Liver (tissue), 9 donors: ENCODE results near the gene CREBBP. TPM values are rescaled to one million over a fixed set of nuclear protein-coding genes. Genes with fewer than 3 reads are reported as not detected.
A peak's percentile ranks its signal among the peaks of the same experiment; 100 is the strongest.
"Not testable (repeated sequence)": the region's sequence is repeated elsewhere in the genome, so short reads cannot be mapped to it uniquely, and the experiment has no call there.

Source experiments
- DNase-seq: peaks from one replicate; pipeline ENCODE4 v3.0.0-alpha.2; 2017; ENCODE audit warnings: low spot score
- H3K27ac ChIP-seq, 2 donors: one replicate each; pipeline ENCODE4 v1.7.0; 2013; ENCODE audit warnings: inconsistent platforms in 2 of 2, low read length in 2 of 2, control low read depth in 1 of 2, low read depth in 1 of 2, mild to moderate bottlenecking in 1 of 2
- H3K27me3 ChIP-seq, 4 donors: one replicate each; pipeline versions ENCODE4 v1.6.1 to v1.7.0; 2013; ENCODE audit warnings: low read length in 3 of 4, inconsistent platforms in 1 of 4, mild to moderate bottlenecking in 1 of 4, moderate library complexity in 1 of 4; ENCODE audit not compliant: control insufficient read depth in 4 of 4, insufficient read depth in 4 of 4
- H3K36me3 ChIP-seq, 4 donors: one replicate each; pipeline versions ENCODE4 v1.6.1 to v1.7.0; 2013; ENCODE audit warnings: low read length in 3 of 4, mild to moderate bottlenecking in 3 of 4, low read depth in 1 of 4, moderate library complexity in 1 of 4; ENCODE audit not compliant: control insufficient read depth in 4 of 4, insufficient read depth in 3 of 4
- H3K4me1 ChIP-seq, 4 donors: one replicate each; pipeline versions ENCODE4 v1.6.1 to v1.7.0; 2013; ENCODE audit warnings: low read length in 3 of 4, mild to moderate bottlenecking in 3 of 4, moderate library complexity in 1 of 4; ENCODE audit not compliant: control insufficient read depth in 4 of 4, insufficient read depth in 4 of 4
- H3K4me3 ChIP-seq, 3 donors: one replicate each; pipeline versions ENCODE4 v1.6.1 to v1.7.0; 2013; ENCODE audit warnings: low read length in 3 of 3, control low read depth in 1 of 3, low read depth in 1 of 3, mild to moderate bottlenecking in 1 of 3
- H3K9ac ChIP-seq, 2 donors: one replicate each; pipeline ENCODE4 v1.7.0; 2013; ENCODE audit warnings: low read length in 2 of 2, mild to moderate bottlenecking in 2 of 2, moderate library complexity in 2 of 2, control low read depth in 1 of 2, low read depth in 1 of 2
- H3K9me3 ChIP-seq, 4 donors: one replicate each; pipeline versions ENCODE4 v1.6.1 to v1.7.0; 2013; ENCODE audit warnings: low read length in 3 of 4; ENCODE audit not compliant: control insufficient read depth in 4 of 4
- ATF3 ChIP-seq: IDR thresholded peaks from 2 replicates; pipeline ENCODE4 v1.6.1; 2016; ENCODE audit warnings: antibody characterized with exemption
- CTCF ChIP-seq: fragments of 150-350 bp; IDR thresholded peaks from 2 replicates; pipeline ENCODE4 v1.5.1; 2017; ENCODE audit warnings: improper control_type of control experiment, low read depth, low read length; ENCODE audit not compliant: missing input control
- EGR1 ChIP-seq, 2 donors: IDR thresholded peaks; 2 replicates each; pipeline ENCODE4 v1.6.1; 2016 to 2018; ENCODE audit warnings: antibody characterized with exemption in 2 of 2, low read depth in 2 of 2
- FOXA1 ChIP-seq: IDR thresholded peaks from 2 replicates; pipeline ENCODE4 v1.6.1; 2016; ENCODE audit warnings: antibody characterized with exemption
- FOXA2 ChIP-seq: IDR thresholded peaks from 2 replicates; pipeline ENCODE4 v1.6.1; 2016; ENCODE audit warnings: antibody characterized with exemption
- HNF4A ChIP-seq, 2 donors: conservative IDR thresholded peaks; 2 replicates each; pipeline ENCODE4 v1.6.1; 2016; ENCODE audit warnings: antibody characterized with exemption in 2 of 2, mild to moderate bottlenecking in 2 of 2
- HNF4G ChIP-seq: IDR thresholded peaks from 2 replicates; pipeline ENCODE4 v1.6.1; 2016; ENCODE audit warnings: antibody characterized with exemption
- JUND ChIP-seq, 2 donors: IDR thresholded peaks; 2 replicates each; pipeline ENCODE4 v1.6.1; 2016; ENCODE audit warnings: antibody characterized with exemption in 2 of 2
- MAX ChIP-seq: IDR thresholded peaks from 2 replicates; pipeline ENCODE4 v1.6.1; 2016; ENCODE audit warnings: antibody characterized with exemption
- NR2F2 ChIP-seq: IDR thresholded peaks from 2 replicates; pipeline ENCODE4 v1.6.1; 2016; ENCODE audit warnings: antibody characterized with exemption
- RAD21 ChIP-seq, 2 donors: IDR thresholded peaks; 2 replicates each; pipeline ENCODE4 v1.6.1; 2016; ENCODE audit warnings: antibody characterized with exemption in 2 of 2, mild to moderate bottlenecking in 2 of 2
- REST ChIP-seq: IDR thresholded peaks from 2 replicates; pipeline ENCODE4 v1.6.1; 2016; ENCODE audit warnings: antibody characterized with exemption, mild to moderate bottlenecking
- RXRA ChIP-seq, 2 donors: IDR thresholded peaks; 2 replicates each; pipeline ENCODE4 v1.6.1; 2017 to 2018; ENCODE audit warnings: antibody characterized with exemption in 2 of 2, mild to moderate bottlenecking in 1 of 2
- SP1 ChIP-seq: IDR thresholded peaks from 2 replicates; pipeline ENCODE4 v1.6.1; 2018; ENCODE audit warnings: antibody characterized with exemption, mild to moderate bottlenecking
- TAF1 ChIP-seq: conservative IDR thresholded peaks from 2 replicates; pipeline ENCODE4 v1.6.1; 2016; ENCODE audit warnings: antibody characterized with exemption, mild to moderate bottlenecking
- YY1 ChIP-seq: IDR thresholded peaks from 2 replicates; pipeline ENCODE4 v1.6.1; 2016; ENCODE audit warnings: antibody characterized with exemption, mild to moderate bottlenecking
- ZBTB33 ChIP-seq: IDR thresholded peaks from 2 replicates; pipeline ENCODE4 v1.6.1; 2016; ENCODE audit warnings: antibody characterized with exemption
- WGBS: extraction: QIAGEN DNeasy Blood & Tissue Kit; methylation state at CpG from one replicate; pipeline ENCODE4 v1.1.7; 2013; 5-methylcytosine and 5-hydroxymethylcytosine counted together
- polyA plus RNA-seq, 2 donors: library from polyadenylated mRNA; stranded (reverse) in 1 of 2; unstranded in 1 of 2; fragments of 200-250 nt in 1 of 2; fragments of >200 nt in 1 of 2; fragmentation: Nextera tagmentation in 1 of 2; extraction: Ambion mirVana in 1 of 2; gene quantifications; one replicate each; pipeline versions ENCODE4 v1.2.1 to v1.2.3, GENCODE V29; 2013 to 2015
- total RNA-seq, 2 donors: library from RNA; depleted of rRNA; stranded (reverse); fragments of >200 nt; gene quantifications; one replicate each; pipeline ENCODE4 v1.2.3, GENCODE V29; 2014
- donor health status: healthy.
- donor health status: healthy.
- donor health status: healthy.
- donor health status: healthy.
- donor health status: healthy.

The CREBBP gene
- total and polyA plus RNA-seq, 4 donors = 7.0 to 25.8 (median 19.5) TPM

GRCh38 chr16:3912373-3912772 lies 31.9 kb upstream of the CREBBP start (continued):
- TF ChIP-seq ZBTB33 = no peak
- TF ChIP-seq TAF1 = no peak
- TF ChIP-seq YY1 = no peak
- no peak for TF ChIP-seq HNF4G
- no peak for TF ChIP-seq NR2F2

GRCh38 chr16:3911741-3912140 lies 31.2 kb upstream of the CREBBP start:
- H3K36me3 ChIP-seq, DNase-seq, H3K27ac ChIP-seq, H3K27me3 ChIP-seq, H3K4me3 ChIP-seq, H3K9me3 ChIP-seq, H3K4me1 ChIP-seq, H3K9ac ChIP-seq: not testable (repeated sequence)
- WGBS = 96% methylated on average over 6 of the region's 6 CpGs

GRCh38 chr16:3909791-3910583 lies 29.5 kb upstream of the CREBBP start:
- TF ChIP-seq MAX (no peak), YY1 (no peak), ATF3 (no peak), NR2F2 (no peak), TAF1 (no peak), FOXA2 (no peak)
- Histone ChIP-seq H3K4me3 (no peak overlapping the region), H3K36me3 (no peaks in the 10 kb centered on the region), H3K9me3 (no peaks in the 10 kb centered on the region), H3K27ac (no peak overlapping the region), H3K4me1 (no peaks in the 10 kb centered on the region), H3K27me3 (no peaks in the 10 kb centered on the region), H3K9ac (no peak overlapping the region)
- WGBS = 82% methylated on average over 18 of the region's 18 CpGs
- no peak for DNase-seq

- H3K4me3 ChIP-seq = no peak overlapping the region
- no peak overlapping the region for H3K9ac ChIP-seq
- H3K27ac ChIP-seq = no peak overlapping the region
- WGBS = 79% methylated on average over 17 of the region's 17 CpGs
- no peak for DNase-seq
- H3K27me3 ChIP-seq = no peaks in the 10 kb centered on the region
- H3K4me1 ChIP-seq = no peaks in the 10 kb centered on the region
- no peaks in the 10 kb centered on the region for H3K36me3 ChIP-seq
- no peaks in the 10 kb centered on the region for H3K9me3 ChIP-seq
- TF ChIP-seq FOXA2 (no peak), CTCF (peak; percentile 13), SP1 (no peak), YY1 (no peak), EGR1 (IDR thresholded peaks at IDR 0.05; ENCODE audit: low read depth in 2 of 2) (no peak), RAD21 (IDR thresholded peaks at IDR 0.05) (peak; percentile 47 to 72), JUND (IDR thresholded peaks at IDR 0.05) (no peak), ATF3 (no peak), HNF4G (no peak), FOXA1 (no peak), REST (no peak), MAX (no peak), NR2F2 (no peak), HNF4A (conservative IDR thresholded peaks at IDR 0.05) (no peak), RXRA (IDR thresholded peaks at IDR 0.05) (no peak)
These were observed 28.5 kb upstream of the CREBBP start for GRCh38 chr16:3908951-3909437.
